ENCODE results near the gene TMX3.

The TMX3 gene

GRCh38 chr18:68703326-68703725, 11.6 kb downstream of the TMX3 start:
- no peak for DNase-seq (ENCODE audit: low spot score)
- TF ChIP-seq CTCF (IDR thresholded peaks at IDR 0.05; ENCODE audit: extremely low read depth, insufficient read depth, missing control alignments) = no peak
- in situ Hi-C loops (cut with MboI; ENCODE audit: low pct_unique_long_range_greater_than_20kb, low sequenced_read_pairs, unreplicated experiment) = no loop called here

DNA sequence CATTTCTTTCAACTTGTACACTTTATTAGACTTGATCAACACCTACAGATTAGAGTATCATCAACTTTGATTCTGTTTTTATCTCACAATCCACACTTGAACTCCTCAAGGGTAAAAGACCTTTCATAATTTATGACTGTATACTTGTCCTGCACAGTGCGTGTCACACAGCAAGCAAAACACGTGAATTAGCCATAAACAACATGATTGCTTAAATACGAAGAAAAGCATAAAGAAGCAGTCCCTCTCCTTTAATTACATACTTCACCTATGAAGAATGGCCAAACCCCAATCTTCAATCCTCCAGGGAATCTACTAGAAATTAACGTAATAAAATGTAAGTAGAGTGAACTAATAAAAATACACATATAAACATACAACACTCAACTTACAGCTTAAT, 13.6 kb downstream of the TMX3 start:
- no peak for TF ChIP-seq CTCF (IDR thresholded peaks at IDR 0.05; ENCODE audit: extremely low read depth, insufficient read depth, missing control alignments)
- DNase-seq (ENCODE audit: low spot score) = no peak
- in situ Hi-C loops (cut with MboI; ENCODE audit: low pct_unique_long_range_greater_than_20kb, low sequenced_read_pairs, unreplicated experiment) = no loop called here

DNA sequence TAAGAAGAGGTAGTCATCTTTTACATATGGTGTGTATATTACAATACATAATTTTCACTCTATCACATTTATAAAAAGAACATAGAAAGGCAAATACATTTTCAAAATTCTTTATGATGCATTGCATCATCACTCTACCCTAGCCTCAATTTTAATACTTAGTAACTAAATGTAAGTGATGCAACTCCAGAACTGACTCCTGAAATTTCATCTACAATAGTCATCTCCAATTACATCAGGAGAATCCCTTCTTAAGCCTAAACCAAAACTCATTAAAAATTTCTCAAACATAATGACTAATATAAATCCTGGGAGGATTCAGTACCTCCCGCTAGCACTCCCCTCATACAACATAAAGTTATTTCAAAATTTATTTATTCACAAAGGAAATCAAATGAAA, 15.9 kb downstream of the TMX3 start:
- no peak for TF ChIP-seq CTCF (IDR thresholded peaks at IDR 0.05; ENCODE audit: extremely low read depth, insufficient read depth, missing control alignments)
- no peak for DNase-seq (ENCODE audit: low spot score)
- in situ Hi-C loops (cut with MboI; ENCODE audit: low pct_unique_long_range_greater_than_20kb, low sequenced_read_pairs, unreplicated experiment) = no loop called here

DNA sequence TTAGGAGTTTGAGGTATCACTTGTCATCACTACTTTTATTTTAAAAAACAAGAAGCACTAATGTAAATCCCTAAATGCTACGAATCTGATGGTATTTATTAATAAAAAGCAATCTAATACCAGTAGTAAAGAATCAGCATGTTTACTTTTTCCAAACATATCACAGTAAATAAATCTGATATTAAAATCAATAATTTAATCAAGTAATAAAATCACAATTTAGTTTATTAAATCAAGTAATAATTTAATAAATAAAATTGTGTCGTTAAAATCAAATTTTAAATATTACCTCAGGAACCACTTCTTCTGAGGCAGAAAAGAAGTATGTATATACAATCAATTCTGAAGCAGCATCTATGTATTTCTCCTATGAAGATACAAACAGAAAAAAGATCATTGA, 18.0 kb downstream of the TMX3 start:
- in situ Hi-C loops (cut with MboI; ENCODE audit: low pct_unique_long_range_greater_than_20kb, low sequenced_read_pairs, unreplicated experiment) = no loop called here
- TF ChIP-seq CTCF (IDR thresholded peaks at IDR 0.05; ENCODE audit: extremely low read depth, insufficient read depth, missing control alignments) = no peak
- no peak for DNase-seq (ENCODE audit: low spot score)

DNA sequence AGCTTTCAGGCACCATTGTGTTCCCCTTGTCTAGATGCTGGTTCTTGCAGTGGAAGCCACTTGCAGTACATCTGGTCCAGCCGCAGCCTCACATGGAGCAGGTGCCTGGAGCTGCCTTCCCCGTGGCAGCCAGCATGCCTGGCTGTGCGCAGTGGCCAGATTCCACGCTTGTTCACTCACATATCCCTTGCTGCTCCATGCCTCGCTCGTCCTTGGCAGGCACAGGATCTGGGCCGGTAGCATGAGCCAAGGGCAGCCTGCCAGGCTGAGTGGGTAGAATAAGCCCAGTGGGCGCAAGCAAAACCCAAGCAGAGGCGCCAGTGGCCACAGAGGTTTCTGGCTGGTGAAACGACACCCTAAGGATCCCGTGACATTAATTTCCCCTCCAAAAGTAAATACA, 20.6 kb downstream of the TMX3 start:
- in situ Hi-C loops (cut with MboI; ENCODE audit: low pct_unique_long_range_greater_than_20kb, low sequenced_read_pairs, unreplicated experiment) = no loop called here
- DNase-seq (ENCODE audit: low spot score) = no peak
- no peak for TF ChIP-seq CTCF (IDR thresholded peaks at IDR 0.05; ENCODE audit: extremely low read depth, insufficient read depth, missing control alignments)

- no peak for TF ChIP-seq CTCF (IDR thresholded peaks at IDR 0.05; ENCODE audit: extremely low read depth, insufficient read depth, missing control alignments)
- no peak for DNase-seq (ENCODE audit: low spot score)
- in situ Hi-C loops (cut with MboI; ENCODE audit: low pct_unique_long_range_greater_than_20kb, low sequenced_read_pairs, unreplicated experiment) = no loop called here
These were observed 21.7 kb downstream of the TMX3 start for GRCh38 chr18:68693091-68693815.

Measured in GM13977 (cell line).